HG02759 (cell line): ENCODE results near the gene ZNF552.

Source experiments
- ATAC-seq: cut with Tn5 transposase; IDR thresholded peaks from one replicate; pipeline ENCODE4 v1.9.1; 2021; ENCODE audit warnings: mild to moderate bottlenecking, moderate library complexity; ENCODE audit not compliant: unreplicated experiment

ZNF552 gene

GRCh38 chr19:57779220-57779845 lies 35.4 kb downstream of the ZNF552 start:
- ATAC-seq, result no peak

- ATAC-seq, result no peak
These were observed 36.4 kb downstream of the ZNF552 start for GRCh38 chr19:57778336-57778735.

GRCh38 chr19:57776764-57777296 lies 37.9 kb downstream of the ZNF552 start:
- ATAC-seq, result no peak

GRCh38 chr19:57773488-57773887 lies 41.2 kb downstream of the ZNF552 start:
- ATAC-seq, result no peak

GRCh38 chr19:57771417-57771816 lies 43.3 kb downstream of the ZNF552 start:
- no peak for ATAC-seq

- peak; percentile 98 for ATAC-seq
These were observed 45.2 kb downstream of the ZNF552 start, which contains the start of gene ZNF586 for GRCh38 chr19:57769345-57770131. Gene ZNF586, plus strand, starts transcription at chr19:57769676. Its CDS starts 167 bp downstream, at chr19:57769843.

GRCh38 chr19:57759096-57759495 lies 55.6 kb downstream of the ZNF552 start:
- no peak for ATAC-seq

- no peak for ATAC-seq
These were observed 56.8 kb downstream of the ZNF552 start for GRCh38 chr19:57757941-57758340.
